ENCODE data around the gene LTBP4.

Gene LTBP4

DNA sequence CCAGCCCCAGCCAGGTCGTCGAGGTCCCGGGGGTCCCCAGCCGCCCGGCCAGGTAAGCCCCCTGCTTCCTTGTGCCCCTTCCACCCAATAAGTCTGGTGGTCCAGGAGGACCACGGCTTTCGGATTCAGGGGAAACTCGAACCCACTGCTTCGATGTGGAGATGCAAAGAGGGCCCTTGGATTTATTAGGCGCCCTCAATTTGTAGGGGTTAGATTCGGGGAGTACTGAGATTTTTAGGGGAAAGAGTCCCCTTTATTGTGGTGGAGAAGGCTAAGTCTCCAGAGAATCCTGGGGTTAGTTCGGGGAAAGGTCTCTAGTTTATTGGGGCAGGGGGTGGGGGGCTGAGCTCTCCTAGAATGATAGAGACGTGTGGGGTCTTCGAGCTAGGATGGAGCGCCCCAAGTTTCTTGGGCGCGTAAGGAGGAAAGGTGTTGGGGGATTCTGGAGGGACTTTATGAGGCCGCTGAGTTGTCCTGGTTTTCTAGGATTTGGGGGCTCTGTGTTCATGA is 3.8 kb upstream of the LTBP4 start:
- DNase-seq (ENCODE audit: low read depth): no peak

DNA sequence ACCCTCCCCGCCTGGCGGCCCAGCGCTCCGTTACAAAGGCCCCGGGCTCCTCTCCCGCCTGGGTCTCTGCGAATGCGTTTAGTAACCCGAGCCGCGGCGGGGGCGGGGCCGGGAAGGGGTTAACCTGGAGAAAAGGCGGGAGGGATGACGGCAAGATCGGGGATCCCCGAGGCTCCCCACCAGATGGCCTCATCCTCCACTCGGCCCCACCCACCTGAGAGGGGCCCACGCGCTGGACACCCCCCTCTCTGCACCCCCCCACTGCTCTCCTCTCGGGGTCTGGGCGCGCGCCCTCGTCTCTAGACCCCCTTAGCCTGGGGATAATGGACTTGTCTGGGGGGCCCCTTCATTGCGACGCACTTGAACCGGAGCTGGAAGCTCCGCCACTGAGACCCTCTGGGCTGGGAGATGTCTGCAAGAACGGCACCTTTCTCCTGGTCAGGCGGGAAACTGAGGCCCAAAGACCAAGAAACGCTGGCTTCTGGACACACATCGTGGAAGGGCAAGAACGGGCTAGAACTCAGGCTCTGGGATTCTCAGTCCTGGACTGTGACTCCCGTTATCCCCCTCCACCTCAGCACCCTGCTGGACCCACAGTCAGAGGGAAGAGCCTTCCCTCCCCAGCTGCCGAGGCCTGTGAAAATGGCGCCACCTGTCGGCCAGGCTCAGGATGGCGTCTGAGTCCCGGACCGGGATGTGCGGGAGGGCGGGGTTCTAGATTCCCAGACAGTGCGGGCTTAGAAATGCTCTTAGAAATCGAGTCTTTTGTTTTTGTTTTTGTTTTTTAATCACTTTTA is 2.9 kb upstream of the LTBP4 start:
- DNase-seq (ENCODE audit: low read depth): peak; percentile 90

DNA sequence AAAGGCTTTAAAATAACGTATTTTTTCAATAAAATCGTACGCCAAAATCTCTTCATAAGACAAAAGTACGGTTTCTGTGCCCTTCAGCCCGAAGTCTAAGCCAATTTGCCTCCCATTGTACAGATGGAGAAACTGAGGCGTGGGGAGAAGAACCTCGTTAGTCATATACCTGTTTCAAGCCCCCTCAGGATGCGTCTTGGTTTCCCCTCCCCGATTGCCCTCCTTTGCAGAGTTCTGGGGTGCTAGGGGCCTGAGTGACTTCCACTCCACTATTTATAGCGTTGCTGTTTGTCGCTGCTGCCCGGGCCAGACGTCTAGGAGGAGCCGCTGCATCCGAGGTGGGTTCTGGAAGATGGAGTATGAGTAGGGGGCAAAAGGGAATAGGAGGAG is 2.3 kb upstream of the LTBP4 start:
- DNase-seq (ENCODE audit: low read depth): no peak

DNA sequence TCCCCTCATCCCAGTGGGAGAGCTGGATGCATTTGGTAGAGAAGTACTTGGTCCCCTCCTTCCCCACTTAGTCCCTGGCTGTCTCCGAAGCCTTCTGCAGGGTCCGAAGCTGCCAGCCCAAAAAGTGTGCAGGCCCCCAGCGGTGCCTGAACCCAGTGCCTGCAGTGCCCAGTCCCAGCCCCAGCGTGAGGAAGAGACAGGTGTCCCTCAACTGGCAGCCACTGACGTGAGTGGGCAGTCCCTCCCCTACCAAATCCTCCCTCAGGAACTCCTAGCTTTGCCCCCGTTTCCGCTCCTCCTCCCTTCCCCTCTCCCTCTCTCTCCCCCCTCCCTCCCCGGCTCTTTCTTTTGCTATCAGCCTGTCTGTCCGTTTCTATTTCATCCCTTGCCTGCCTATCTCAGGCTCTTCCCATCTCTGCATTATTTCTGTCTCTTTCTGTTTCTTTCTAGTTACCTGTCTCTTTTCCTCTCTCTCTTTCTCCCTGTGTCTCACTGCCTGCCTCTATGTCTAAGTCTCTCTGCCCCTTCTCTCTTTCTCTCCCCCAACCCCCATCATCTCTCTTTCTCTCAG is 1.8 kb upstream of the LTBP4 start:
- peak; percentile 22 for DNase-seq (ENCODE audit: low read depth)

DNA sequence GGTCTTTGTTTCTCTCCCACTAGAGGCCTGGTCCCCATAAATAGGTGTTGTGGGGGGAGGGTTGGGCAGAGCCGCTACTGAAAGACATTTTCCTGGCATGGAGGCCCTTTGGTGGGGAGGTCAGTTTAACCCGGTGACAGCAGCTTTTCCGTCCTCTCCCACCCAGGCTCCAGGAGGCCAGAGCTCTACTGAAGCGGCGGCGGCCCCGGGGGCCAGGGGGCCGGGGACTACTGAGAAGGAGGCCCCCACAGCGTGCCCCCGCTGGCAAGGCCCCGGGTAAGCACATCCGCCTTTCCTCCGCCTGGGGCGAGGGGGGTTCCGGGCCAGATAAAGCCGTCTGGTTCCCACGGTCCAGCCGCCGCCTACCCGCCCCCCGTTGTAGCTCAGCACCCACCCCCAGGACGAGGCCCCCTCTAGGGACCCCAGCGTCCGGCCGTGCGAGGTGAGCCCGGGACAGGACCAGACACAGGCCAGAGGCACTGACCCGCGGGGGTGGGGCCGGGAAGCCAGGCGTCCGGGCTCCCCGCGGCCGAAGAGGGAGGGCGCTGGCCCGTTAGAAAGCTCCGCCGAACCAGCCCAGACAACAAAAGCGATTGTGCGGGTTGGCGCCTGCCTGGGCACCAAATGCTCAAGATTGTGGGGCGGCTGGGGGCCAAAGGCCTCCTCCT is 1.1 kb upstream of the LTBP4 start:
- no peak for DNase-seq (ENCODE audit: low read depth)

DNA sequence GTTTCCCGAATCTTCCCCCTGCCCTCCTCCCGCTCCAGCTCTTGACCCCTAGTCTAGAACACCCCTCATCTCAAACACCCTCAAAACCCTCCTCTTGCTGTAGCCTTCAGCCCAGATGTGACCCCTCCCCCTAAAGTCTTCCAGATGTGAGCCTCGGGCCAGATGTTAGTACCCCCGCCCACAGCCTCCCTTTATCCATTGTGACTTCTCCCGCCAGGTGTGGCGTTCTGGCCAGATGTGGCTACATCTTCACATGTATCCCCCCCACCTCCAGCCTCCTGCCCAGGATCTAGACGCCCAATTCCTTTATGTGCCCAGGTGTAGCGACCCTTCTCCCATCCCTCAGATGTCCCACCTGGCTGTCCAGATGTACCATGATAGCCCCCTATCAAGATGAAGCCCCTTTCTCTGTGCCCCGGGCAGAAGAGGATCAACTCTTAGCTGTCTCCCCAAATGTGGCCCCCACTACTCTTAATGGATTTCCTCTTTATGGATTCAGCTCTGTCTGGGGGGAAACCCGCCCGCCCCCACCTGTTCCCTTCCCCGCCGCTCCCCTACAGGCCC is 517 bp upstream of the LTBP4 start:
- no peak for DNase-seq (ENCODE audit: low read depth)

DNA sequence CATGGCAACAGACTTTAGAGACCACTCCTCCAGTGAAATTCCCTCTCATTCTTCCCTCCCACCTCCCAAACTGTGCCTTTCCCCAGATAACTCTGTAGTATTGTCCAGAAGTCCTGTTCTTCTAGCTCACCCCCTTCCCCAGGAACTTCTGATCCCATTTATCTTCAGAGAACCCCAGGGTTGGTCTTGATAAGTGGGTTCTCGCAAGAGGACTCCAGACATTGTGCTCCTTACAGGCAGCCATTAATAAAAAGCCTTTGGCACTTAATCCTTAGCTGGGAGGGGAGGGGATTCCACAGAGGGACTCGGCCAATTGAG is 1.9 kb downstream of the LTBP4 start:
- no peak for DNase-seq (ENCODE audit: low read depth)

DNA sequence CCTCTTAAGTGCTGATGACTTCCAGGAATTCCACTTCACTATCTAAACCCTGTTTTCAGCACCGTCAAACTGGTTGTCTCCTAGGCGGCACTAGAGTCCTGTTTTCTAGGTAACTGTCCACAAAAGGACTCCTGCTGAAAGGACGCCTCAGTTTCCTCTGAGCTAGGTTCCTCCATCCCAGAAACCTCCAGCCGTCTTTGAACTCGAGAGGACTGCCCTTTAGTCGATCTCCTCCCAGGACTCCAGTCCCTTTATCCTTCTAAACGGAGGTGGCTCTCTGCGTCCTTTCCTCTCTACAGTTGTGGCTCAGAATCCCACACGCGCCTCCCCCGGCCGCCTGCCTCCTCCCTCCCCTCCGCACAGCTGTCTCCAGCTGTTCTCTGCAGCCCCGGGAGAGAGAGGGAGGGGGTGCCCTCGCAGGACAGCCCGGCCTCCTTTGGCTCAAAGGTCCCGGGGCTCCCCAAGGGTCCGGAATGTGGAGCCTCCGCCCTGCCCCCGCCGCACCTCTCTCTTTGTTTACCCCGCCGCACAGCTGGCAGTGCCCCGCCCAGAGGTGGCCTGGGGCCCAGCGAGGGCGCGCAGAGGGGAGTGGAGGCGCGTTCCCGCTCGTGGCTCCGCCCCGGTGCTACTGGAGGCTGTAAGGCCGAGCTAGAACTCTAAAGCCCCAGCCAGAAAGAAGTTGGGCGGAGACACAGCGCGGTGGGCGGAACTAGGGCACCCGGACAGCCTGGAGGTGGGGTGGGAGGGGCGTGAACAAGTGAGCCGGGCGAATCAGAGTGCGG is 2.4 kb downstream of the LTBP4 start:
- DNase-seq (ENCODE audit: low read depth): peak; percentile 93

DNA sequence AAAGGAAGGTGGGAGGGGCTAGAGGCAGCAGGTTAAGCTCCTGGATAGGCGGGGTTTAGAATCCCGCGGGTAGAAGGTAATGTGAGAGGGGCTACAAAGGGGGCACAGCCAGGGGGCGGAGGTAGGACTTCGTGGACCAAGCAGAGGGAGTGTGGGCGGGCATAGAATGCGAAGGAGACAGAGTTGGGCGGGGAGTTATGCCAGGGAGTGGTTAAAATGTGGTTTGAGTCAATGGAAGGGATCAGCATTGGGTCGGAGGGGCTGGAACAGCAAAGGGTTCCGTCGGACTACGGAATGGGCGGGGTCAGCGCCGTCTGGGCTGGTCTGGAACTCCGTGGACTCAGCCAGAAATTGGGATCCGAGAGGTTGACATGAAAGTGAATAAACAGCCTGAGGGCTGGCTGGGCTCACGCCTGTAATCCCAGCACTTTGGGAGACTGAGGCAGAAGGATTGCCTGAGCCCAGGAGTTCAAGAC is 3.0 kb downstream of the LTBP4 start:
- DNase-seq (ENCODE audit: low read depth): no peak

DNA sequence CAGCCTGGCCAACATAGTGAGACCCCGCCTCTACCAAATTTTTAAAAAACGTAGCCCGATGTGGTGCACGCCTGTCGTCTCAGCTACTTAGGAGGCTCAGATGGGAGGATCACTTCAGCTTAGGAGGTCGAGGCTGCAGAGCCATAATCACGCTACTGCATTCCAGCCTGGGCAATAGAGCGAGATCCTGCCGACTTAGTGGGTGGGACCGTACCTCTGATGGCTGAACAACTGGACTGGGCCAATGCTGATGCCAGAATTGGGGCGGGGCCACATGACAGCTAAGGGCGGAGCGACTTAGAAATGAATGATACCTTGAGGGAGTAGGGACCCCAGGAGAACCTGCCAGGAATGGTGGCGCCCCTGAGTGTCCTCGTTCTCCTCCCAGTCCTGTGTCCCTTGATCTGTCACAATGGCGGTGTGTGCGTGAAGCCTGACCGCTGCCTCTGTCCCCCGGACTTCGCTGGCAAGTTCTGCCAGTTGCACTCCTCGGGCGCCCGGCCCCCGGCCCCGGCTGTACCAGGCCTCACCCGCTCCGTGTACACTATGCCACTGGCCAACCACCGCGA is 3.6 kb downstream of the LTBP4 start:
- no peak for DNase-seq (ENCODE audit: low read depth)

DNA sequence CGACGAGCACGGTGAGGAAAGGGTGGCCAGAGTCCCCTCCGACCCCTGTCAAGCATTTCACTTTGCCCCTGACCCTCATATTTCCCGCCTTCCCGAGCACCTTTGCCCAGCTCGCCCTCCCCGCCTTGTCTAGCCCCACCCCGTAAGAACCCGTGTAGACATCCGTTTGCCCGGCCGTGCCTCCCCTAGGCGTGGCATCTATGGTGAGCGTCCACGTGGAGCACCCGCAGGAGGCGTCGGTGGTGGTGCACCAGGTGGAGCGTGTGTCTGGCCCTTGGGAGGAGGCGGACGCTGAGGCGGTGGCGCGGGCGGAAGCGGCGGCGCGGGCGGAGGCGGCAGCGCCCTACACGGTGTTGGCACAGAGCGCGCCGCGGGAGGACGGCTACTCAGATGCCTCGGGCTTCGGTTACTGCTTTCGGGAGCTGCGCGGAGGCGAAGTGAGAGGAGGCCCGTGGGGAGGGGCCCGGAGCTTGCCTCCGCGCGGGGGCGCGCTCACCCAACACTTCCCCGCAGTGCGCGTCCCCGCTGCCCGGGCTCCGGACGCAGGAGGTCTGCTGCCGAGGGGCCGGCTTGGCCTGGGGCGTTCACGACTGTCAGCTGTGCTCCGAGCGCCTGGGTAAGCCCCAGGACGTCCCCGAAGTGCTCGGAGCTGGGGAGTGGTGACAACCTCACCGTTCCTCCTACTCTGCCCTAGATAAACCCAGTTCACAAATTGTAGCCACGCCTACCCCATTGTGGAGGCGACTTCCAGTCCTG is 4.2 kb downstream of the LTBP4 start:
- peak; percentile 59 for DNase-seq (ENCODE audit: low read depth)

DNA sequence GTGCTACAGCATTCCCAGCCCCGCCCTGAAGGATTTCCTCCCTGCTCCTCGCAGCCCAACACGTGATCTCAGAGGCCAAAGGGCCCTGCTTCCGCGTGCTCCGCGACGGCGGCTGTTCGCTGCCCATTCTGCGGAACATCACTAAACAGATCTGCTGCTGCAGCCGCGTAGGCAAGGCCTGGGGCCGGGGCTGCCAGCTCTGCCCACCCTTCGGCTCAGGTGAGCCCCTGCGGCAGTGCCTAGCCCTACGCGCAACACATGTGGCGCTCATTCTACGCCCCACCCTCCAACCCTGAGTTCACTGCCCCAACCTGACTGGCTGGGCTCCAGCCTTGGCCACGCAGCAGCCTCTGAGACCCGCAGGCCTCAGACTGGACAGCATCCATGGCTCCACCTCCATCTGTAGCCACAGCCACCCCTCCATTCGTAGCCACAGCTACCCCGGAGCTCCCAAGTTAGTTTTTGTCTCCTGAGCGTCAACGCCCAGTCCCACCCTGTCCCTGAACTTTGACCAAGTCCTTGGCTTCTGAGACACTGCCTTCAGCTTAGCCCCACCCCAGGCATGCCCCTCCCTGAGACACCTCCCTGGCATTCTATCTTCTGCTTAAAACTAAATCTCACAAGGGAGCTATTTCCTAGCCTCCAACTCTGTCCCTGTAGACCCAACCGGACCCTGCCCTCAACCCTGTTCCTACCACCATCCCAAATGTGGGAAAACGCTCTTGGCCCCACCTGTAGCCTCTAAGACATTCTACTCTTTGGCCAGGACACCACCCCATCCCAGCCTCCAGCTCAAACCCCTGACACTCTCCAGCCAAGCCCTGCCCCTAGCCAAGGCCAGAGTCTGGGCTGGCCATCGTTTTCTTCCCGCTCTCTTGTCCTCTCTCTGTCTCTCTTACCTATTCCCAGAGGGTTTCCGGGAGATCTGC is 6.4 kb downstream of the LTBP4 start:
- DNase-seq (ENCODE audit: low read depth): no peak

DNA sequence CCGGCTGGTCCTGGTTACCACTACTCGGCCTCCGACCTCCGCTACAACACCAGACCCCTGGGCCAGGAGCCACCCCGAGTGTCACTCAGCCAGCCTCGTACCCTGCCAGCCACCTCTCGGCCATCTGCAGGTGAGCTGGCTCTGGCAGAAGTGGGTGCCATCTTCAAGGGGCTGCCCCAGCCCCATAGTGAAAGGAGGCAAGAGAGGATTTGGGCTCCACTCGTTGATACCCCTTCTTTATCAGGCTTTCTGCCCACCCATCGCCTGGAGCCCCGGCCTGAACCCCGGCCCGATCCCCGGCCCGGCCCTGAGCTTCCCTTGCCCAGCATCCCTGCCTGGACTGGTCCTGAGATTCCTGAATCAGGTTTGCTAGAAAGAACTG is 7.1 kb downstream of the LTBP4 start:
- DNase-seq (ENCODE audit: low read depth): no peak

DNA sequence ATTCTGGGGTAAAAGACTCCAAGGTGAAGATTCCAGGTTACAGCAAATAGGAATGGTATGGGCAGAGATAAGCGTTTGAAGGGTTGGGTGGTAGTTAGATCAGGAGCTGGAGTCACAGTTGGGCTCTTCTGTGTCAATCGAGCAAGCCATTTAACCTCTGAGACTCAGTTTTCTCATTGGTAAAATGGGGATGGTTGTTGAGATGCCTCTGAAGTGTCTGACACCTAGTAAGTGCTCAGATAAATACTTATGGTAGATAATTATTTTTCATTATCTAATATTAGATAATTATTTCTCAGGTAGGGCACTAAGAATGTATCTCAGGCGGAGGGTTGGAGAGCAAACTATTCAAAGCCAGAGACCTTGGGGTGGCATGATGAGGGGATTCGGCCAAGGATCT is 7.8 kb downstream of the LTBP4 start:
- no peak for DNase-seq (ENCODE audit: low read depth)

DNA sequence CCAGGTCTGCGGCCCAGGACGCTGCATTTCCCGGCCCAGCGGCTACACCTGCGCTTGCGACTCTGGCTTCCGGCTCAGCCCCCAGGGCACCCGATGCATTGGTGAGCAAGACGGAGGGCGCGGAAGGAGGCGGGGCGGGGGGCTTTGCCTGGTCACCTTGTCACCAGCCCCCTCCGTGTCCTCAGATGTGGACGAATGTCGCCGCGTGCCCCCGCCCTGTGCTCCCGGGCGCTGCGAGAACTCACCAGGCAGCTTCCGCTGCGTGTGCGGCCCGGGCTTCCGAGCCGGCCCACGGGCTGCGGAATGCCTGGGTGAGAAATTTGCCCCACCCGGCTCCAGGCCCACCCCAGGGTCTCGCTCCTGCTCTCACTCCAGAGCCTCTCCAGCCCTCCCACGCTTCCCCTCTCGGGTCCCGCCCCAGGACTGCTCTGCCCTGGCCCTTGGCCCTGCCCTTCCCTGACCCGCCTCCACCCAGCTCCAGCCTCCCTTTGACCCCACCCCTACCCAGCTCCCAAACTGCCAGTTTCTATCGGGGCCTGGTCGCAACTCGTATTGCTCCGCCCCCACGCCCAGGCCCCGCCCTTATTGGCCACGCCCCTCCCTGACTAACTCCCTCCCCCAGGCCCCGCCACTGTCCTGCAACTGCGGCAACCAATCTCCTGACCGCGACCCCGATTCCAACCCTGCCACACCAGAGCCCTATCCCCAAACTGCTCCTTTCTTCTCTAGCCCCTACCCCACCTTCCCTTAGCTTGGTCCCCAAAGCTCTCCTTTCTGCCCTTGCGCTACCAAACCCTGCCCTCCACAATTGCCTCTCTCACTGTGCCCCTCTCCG is 8.6 kb downstream of the LTBP4 start:
- DNase-seq (ENCODE audit: low read depth): peak; percentile 80

DNA sequence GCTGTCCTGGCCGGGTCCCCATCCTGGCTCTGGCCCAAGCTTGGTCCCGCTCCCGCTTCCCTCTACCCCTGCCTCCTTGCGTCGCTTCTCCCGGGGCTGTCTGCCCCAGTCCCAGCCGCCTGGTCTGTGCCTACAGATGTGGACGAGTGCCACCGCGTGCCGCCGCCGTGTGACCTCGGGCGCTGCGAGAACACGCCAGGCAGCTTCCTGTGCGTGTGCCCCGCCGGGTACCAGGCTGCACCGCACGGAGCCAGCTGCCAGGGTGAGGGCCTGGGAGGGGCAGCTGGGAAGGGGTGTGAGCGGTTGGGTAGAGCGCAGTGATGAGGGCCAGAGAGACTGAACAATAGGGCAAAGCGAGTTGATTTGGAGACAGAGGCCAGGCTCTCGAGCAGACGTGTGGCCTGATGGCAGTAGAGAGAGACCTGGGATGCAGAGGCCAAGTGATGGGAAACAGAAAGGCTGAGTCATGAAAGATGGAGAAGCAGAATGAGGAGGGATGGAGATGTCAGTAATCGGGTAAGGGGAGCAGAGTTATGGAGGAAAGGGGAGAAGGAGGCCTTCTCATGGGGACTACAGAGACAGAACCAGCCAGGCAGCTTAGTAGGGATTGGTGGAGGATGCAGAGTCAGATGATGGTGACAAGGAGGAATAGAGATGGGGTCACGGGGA is 9.4 kb downstream of the LTBP4 start:
- no peak for DNase-seq (ENCODE audit: low read depth)

DNA sequence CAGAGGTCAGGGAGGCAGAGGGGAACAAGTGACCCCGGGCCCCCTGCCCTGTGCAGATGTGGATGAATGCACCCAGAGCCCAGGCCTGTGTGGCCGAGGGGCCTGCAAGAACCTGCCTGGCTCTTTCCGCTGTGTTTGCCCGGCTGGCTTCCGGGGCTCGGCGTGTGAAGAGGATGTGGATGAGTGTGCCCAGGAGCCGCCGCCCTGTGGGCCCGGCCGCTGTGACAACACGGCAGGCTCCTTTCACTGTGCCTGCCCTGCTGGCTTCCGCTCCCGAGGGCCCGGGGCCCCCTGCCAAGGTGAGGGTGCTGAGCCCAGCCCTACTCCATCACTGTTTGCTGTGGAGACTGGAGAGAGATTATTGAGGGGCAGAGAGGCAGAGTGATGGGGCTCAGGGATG is 9.9 kb downstream of the LTBP4 start:
- no peak for DNase-seq (ENCODE audit: low read depth)

DNA sequence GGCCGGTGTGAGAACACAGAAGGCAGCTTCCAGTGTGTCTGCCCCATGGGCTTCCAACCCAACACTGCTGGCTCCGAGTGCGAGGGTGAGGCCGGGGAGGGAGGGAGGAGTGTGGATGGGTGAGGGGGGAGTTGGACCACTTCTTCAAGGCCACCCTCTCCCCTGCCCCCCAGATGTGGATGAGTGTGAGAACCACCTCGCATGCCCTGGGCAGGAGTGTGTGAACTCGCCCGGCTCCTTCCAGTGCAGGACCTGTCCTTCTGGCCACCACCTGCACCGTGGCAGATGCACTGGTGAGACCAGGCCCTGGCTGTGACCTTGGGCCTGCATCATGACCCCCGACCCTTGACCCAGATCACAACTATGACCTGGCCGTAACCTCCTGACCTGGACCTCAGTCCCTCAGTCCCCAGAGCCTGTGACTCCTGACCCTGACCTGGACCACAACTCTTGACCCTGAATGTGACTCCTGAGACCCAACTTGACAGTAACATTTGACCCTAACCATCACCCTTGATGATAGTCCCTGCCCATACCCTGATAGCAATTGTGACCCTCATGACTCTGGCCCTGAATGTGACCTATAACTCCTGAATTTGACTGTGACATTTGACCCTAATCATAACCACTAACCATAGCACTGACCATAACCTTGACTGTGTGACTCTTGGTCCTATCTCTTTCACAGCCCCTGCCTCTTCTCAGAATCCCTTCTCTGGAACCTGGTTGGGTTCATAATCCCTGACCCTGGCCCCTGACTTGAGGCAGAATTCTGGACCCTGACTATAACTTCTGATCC is 10.9 kb downstream of the LTBP4 start:
- no peak for DNase-seq (ENCODE audit: low read depth)

Data from ELR (cell line).